HCT116 (cell line): ENCODE measurements around the gene XKR8. TPM values are rescaled to one million over a fixed set of nuclear protein-coding genes. Genes with fewer than 3 reads are reported as not detected.
A peak's percentile ranks its signal among the peaks of the same experiment; 100 is the strongest.

ENCODE experiments used
- ATAC-seq: fragments of 200-7000 bp; cut with Tn5 transposase; 2 replicates; pipeline ENCODE4 v1.9.1; 2020; ENCODE audit warnings: mild to moderate bottlenecking, moderate library complexity
- BruUV-seq: library from RNA; stranded (reverse); fragments of 400-500 nt; replicated peaks from 2 replicates; lab custom pipeline; 2021; lab: Mats Ljungman, UMichigan
- CTCF ChIA-PET: fragments of 300-600 bp; sonication (Branson Sonifier 250); formaldehyde crosslinking; loops from one replicate; lab custom pipeline; 2021; ENCODE audit warnings: antibody characterized with exemption; lab: Charles Lee
- POLR2A ChIA-PET: fragments of 300-600, 350-600 bp; sonication (Branson Sonifier 250); formaldehyde crosslinking; loops from one replicate; lab custom pipeline; 2021; ENCODE audit warnings: antibody characterized with exemption; lab: Charles Lee
- RAD21 ChIA-PET, 2 experiments: fragments of 300-600 bp; sonication (Branson Sonifier 250); formaldehyde crosslinking; loops; one replicate each; lab custom pipeline; 2023; ENCODE audit warnings: low total read pairs in 2 of 2; ENCODE audit not compliant: uncharacterized antibody in 2 of 2, unreplicated experiment in 2 of 2, low non-redundant PET in 1 of 2; lab: Charles Lee
- DNase-seq: peaks from one replicate; pipeline ENCODE4 v3.0.0-alpha.2; 2010; ENCODE audit warnings: low read depth, low spot score
- H2AFZ ChIP-seq: fragments of 200-600 bp; shearing (Covaris generic), sonication (generic); 2 replicates; pipeline ENCODE4 v1.6.1; 2017; ENCODE audit warnings: low read depth, mixed run types, mixed read lengths, antibody characterized with exemption, low read length; ENCODE audit not compliant: poor library complexity, severe bottlenecking
- H3K27ac ChIP-seq: 2 replicates; pipeline ENCODE4 v1.5.1; 2012; ENCODE audit warnings: low read depth, low read length
- H3K27me3 ChIP-seq: fragments of 200-600 bp; sonication (generic); 2 replicates; pipeline ENCODE4 v1.6.1; 2016; ENCODE audit warnings: mixed run types, low read length, mixed read lengths; ENCODE audit not compliant: insufficient read depth
- H3K36me3 ChIP-seq, 2 experiments: fragments of 200-500 bp in 1 of 2; fragments of 200-600 bp in 1 of 2; sonication (Bioruptor generic) in 1 of 2; sonication (generic) in 1 of 2; 2 replicates each; pipeline versions ENCODE4 v1.5.1 to v1.6.1; 2014 to 2016; ENCODE audit warnings: low read length in 2 of 2, inconsistent platforms in 1 of 2, mixed read lengths in 1 of 2, mixed run types in 1 of 2; ENCODE audit not compliant: insufficient read depth in 2 of 2, control insufficient read depth in 1 of 2
- H3K4me1 ChIP-seq, 2 experiments: fragments of 200-600 bp in 1 of 2; sonication (generic) in 1 of 2; 2 replicates each; pipeline versions ENCODE4 v1.5.1 to v1.6.1; 2012 to 2017; ENCODE audit warnings: low read length in 2 of 2, inconsistent platforms in 1 of 2, mild to moderate bottlenecking in 1 of 2, mixed read lengths in 1 of 2, mixed run types in 1 of 2, moderate library complexity in 1 of 2; ENCODE audit not compliant: insufficient read depth in 2 of 2, control insufficient read depth in 1 of 2
- H3K4me2 ChIP-seq: fragments of 200-600 bp; sonication (generic); 2 replicates; pipeline ENCODE4 v1.6.1; 2017; ENCODE audit warnings: mixed run types, low read length, mixed read lengths
- H3K4me3 ChIP-seq, 2 experiments: fragments of 200-600 bp in 1 of 2; sonication (generic) in 1 of 2; replicated peaks in 1 of 2; 2 replicates each; pipeline ENCODE4 v1.5.1; 2011 to 2016; ENCODE audit warnings: low read length in 2 of 2, control low read depth in 1 of 2, low read depth in 1 of 2, mild to moderate bottlenecking in 1 of 2, mixed read lengths in 1 of 2, mixed run types in 1 of 2
- H3K79me2 ChIP-seq: fragments of 200-600 bp; sonication (generic); 2 replicates; pipeline ENCODE4 v1.6.1; 2017; ENCODE audit warnings: mild to moderate bottlenecking, mixed run types, low read length, moderate library complexity, mixed read lengths; ENCODE audit not compliant: insufficient read depth
- H3K9ac ChIP-seq: fragments of 200-600 bp; sonication (generic); 2 replicates; pipeline ENCODE4 v1.6.1; 2016; ENCODE audit warnings: low read length, mixed read lengths
- H3K9me2 ChIP-seq: fragments of 200-600 bp; sonication (generic), shearing (Covaris generic); 2 replicates; pipeline ENCODE4 v1.6.1; 2017; ENCODE audit warnings: mixed run types, mild to moderate bottlenecking, moderate library complexity; ENCODE audit not compliant: insufficient read depth
- H3K9me3 ChIP-seq, 2 experiments: fragments of 200-500 bp in 1 of 2; fragments of 200-600 bp in 1 of 2; sonication (Bioruptor generic) in 1 of 2; sonication (generic) in 1 of 2; 2 replicates each; pipeline ENCODE4 v1.6.1; 2014 to 2017; ENCODE audit warnings: low read length in 2 of 2, mixed read lengths in 2 of 2, inconsistent platforms in 1 of 2, low read depth in 1 of 2, mild to moderate bottlenecking in 1 of 2, mixed run types in 1 of 2, moderate library complexity in 1 of 2; ENCODE audit not compliant: control insufficient read depth in 1 of 2, insufficient read depth in 1 of 2
- H4K20me1 ChIP-seq: fragments of 200-600 bp; sonication (generic), shearing (Covaris generic); 2 replicates; pipeline ENCODE4 v1.6.1; 2017; ENCODE audit warnings: mixed run types, mild to moderate bottlenecking, moderate library complexity; ENCODE audit not compliant: insufficient read depth
- CBX3 ChIP-seq: IDR thresholded peaks from 2 replicates; pipeline ENCODE4 v1.6.1; 2012; ENCODE audit warnings: low read depth
- CEBPB ChIP-seq: IDR thresholded peaks from 2 replicates; pipeline ENCODE4 v1.6.1; 2012; ENCODE audit warnings: low read depth
- EZH2 ChIP-seq: fragments of 200-600 bp; sonication (generic); IDR thresholded peaks from 2 replicates; pipeline ENCODE4 v1.6.1; 2017; ENCODE audit warnings: antibody characterized with exemption, mixed run types
- POLR2A ChIP-seq: IDR thresholded peaks from 2 replicates; pipeline ENCODE4 v1.7.0; 2011; ENCODE audit warnings: borderline replicate concordance; ENCODE audit not compliant: insufficient read depth, insufficient read length; ENCODE audit errors: extremely low read depth
- RAD21 ChIP-seq: IDR thresholded peaks from 2 replicates; pipeline ENCODE4 v1.6.1; 2012; ENCODE audit warnings: low read depth, mild to moderate bottlenecking
- SP1 ChIP-seq: IDR thresholded peaks from 2 replicates; pipeline ENCODE4 v1.6.1; 2012; ENCODE audit warnings: low read depth
- ZNF274 ChIP-seq: fragments of 200-500 bp; sonication (Bioruptor generic); IDR thresholded peaks from 2 replicates; pipeline ENCODE4 v1.6.1; 2014; ENCODE audit warnings: mild to moderate bottlenecking, low read depth, low read length, inconsistent platforms
- intact Hi-C: fragments of 100-400 bp; cut with micrococcal nuclease; formaldehyde crosslinking; loops from 2 replicates; pipeline ENCODE4 v1.10.0; 2022
- total RNA-seq: library from RNA; stranded (reverse); gene quantifications from one replicate; pipeline ENCODE4 v1.2.1, GENCODE V29; 2021; ENCODE audit not compliant: unreplicated experiment

Gene XKR8
- total RNA-seq, 1 experiment from 2014 or later: 11.0 TPM

GRCh38 chr1:27912429-27912828 is 47.3 kb upstream of the XKR8 start:
- Histone ChIP-seq H3K4me3 (no peak overlapping the region), H3K27me3 (no peaks in the 10 kb centered on the region), H3K36me3 (peaks cover 13 to 37% of the 10 kb centered on the region in 2 experiments), H2AFZ (no peak overlapping the region), H3K79me2 (peaks cover 54% of the 10 kb centered on the region), H3K9me3 (peaks cover 0 to 7% of the 10 kb centered on the region in 2 experiments; a peak in 1 of 4 replicates), H3K9me2 (no peaks in the 10 kb centered on the region), H3K4me2 (no peak overlapping the region), H3K4me1 (peaks cover 0 to 4% of the 10 kb centered on the region in 2 experiments; a peak in 1 of 4 replicates), H4K20me1 (no peaks in the 10 kb centered on the region), H3K9ac (no peak overlapping the region), H3K27ac (no peak overlapping the region)
- POLR2A ChIA-PET: no interaction called here
- DNase-seq: no peak
- TSS peak; percentile 7 for BruUV-seq
- intact Hi-C loops: no loop called here
- ATAC-seq: no peak
- TF ChIP-seq SP1: no peak
- no peak for TF ChIP-seq RAD21
- no peak for TF ChIP-seq CEBPB
- CTCF ChIA-PET: no interaction called here
- RAD21 ChIA-PET: no interaction called here

- intact Hi-C loops: no loop called here
- TF ChIP-seq ZNF274 (no peak), EZH2 (no peak), POLR2A (no peak), CBX3 (peak; percentile 68)
- no peaks in the 10 kb centered on the region for H3K9me2 ChIP-seq
- H3K27me3 ChIP-seq: no peaks in the 10 kb centered on the region
- H3K4me1 ChIP-seq: peaks cover 0 to 4% of the 10 kb centered on the region in 2 experiments; a peak in 1 of 4 replicates
- BruUV-seq: no TSS peak
- no peak overlapping the region for H3K9ac ChIP-seq
- H3K4me2 ChIP-seq: no peak overlapping the region
- H3K79me2 ChIP-seq: peaks cover 41% of the 10 kb centered on the region
- POLR2A ChIA-PET: no interaction called here
- no peaks in the 10 kb centered on the region for H4K20me1 ChIP-seq
- H3K9me3 ChIP-seq: peaks cover 0 to 7% of the 10 kb centered on the region in 2 experiments; a peak in 1 of 4 replicates
- CTCF ChIA-PET: no interaction called here
- H3K27ac ChIP-seq: peak overlapping the region; percentile 38; the same call in 1 of the 2 replicates
- H3K36me3 ChIP-seq: peaks cover 8 to 16% of the 10 kb centered on the region in 2 experiments
- H3K4me3 ChIP-seq: no peak overlapping the region
- peak overlapping the region; percentile 68 for H2AFZ ChIP-seq
- ATAC-seq (no peak), DNase-seq (no peak)
- RAD21 ChIA-PET: no interaction called here
Measured at GRCh38 chr1:27915082-27915575, 44.6 kb upstream of the XKR8 start.
